GM18502 (cell line): ENCODE results near the gene RXRA.

Experiments used
- ATAC-seq: cut with Tn5 transposase; IDR thresholded peaks from one replicate; pipeline ENCODE4 v1.9.1; 2021; ENCODE audit warnings: mild to moderate bottlenecking; ENCODE audit not compliant: unreplicated experiment, poor library complexity

RXRA gene

DNA sequence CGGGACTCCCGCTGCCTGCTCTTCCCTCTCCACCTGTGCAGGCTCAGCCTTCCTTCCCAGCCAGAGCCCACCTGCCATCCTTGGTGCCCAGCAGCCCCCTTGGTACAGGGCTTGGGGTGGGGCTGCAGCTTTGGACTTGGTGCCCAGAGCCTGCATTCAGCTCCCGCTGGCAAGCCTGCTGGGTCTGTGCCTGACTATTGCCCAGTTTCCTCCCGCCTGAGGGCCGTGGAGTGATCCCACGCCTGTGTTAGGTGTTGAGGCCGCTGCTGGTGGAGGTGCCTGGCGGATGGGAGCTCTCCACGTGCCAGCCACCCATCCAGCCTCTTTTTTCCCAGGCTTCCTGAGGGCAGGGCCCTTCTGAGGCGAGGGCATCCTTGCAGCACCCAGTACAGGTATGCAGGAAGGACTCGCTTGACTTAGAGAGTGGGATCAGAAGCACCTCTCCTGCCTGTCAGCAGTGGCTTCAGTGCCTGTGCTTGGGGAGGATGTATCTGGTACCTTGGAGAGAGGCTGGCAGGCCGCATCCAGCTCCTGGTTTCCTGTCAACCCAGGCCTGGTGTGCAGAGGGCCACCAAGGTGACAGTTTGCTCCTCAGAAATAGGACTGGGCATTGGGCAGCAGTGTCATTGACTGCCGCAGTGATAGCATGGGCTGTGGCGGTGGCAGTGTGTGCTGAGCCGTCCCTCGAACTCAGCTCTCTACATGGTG, 7.8 kb downstream of the RXRA start:
- no peak for ATAC-seq

DNA sequence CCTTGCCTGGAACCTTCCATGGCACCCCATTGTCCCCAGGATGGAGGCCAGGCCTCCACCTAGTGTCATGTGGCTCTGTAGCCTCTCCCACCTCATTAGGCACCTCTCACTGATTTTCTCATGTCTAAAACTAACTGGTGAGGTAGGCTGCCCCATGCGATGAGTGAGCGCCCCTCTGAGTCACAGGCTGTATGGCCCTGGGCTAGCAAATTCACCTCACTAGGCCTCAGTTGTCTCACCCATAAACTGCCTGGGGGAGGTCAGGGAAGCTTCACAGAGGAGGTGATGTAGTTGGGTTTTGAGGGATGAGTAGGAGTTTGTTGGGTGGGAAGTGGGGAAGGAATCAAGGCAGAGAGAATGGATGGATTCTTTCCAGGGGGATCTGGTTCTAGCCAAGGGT, 8.8 kb downstream of the RXRA start:
- no peak for ATAC-seq

GRCh38 chr9:134335486-134336220, 9.4 kb downstream of the RXRA start:
- ATAC-seq, result no peak

- no peak for ATAC-seq
Measured at GRCh38 chr9:134336228-134336627, 10.0 kb downstream of the RXRA start.

DNA sequence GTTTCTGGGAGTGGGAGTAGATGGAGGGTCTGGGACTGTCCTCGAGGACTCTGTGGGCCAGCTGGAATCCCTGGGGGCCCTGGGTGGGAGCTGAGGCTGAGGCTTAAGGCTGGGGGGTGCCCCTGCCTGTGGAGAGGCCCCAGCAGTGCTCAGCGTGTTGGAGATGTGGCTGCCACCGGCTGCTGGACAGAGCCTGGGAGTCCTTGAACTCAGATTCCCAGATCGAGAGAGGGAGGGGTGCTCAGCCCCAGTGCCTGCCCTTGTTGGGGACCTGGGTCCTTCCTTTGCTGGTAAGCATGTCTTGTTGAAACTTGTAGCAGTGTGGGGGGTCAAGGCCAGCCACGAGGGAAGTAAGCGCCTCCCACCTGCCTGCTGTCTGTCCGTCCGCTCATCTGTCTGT, 10.7 kb downstream of the RXRA start:
- ATAC-seq, result no peak

DNA sequence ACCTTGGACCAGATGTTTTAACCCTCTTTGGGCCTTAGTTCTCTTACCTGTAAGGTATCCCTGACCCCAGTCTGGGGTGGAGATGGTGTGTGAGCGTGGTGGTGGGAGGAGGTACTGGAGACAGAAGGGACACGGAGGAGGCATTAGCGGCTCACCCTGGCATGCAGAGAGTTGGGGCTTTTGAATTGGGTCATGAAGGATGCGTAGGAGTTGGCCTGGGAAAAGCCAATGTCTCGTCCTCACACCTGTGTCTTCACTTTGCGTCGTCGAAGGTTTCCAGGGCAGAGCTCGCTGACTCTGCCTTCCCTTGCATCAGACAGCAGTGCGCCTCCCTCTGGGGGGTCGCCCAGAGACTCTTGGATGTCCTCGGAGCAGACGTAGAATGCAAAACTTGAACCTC, 11.2 kb downstream of the RXRA start:
- no peak for ATAC-seq

GRCh38 chr9:134338394-134339182, 12.3 kb downstream of the RXRA start:
- no peak for ATAC-seq

DNA sequence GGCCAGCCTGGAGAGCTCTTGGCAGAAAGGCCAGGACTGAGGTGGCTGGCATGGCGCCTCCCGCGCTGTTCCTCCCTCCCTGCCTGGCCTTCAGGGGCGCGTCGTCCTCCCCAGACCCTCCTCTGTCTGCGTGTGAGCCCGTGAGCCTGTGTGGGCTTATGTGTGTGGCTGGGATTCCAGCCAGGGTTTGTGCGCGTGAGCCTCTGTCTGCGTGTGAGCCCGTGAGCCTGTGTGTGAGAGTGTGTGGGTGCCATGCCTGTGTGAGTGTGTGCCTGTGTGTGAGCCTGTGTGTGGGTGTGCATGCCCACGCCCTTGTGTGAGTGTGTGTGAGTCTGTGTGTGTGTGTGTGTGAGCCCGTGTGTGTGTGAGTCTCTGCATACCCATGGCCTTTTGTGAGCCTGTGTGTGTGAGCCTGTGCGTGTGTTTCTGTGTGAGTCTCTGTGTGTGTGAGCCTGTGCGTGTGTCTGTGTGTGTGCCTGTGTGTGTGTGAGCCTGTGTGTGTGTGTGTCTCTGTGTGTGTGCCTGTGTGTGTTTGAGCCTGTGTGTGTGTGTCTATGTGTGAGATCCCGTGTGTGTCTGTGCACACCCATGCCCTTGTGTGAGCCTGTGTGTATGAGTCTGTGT, 13.0 kb downstream of the RXRA start:
- no peak for ATAC-seq

DNA sequence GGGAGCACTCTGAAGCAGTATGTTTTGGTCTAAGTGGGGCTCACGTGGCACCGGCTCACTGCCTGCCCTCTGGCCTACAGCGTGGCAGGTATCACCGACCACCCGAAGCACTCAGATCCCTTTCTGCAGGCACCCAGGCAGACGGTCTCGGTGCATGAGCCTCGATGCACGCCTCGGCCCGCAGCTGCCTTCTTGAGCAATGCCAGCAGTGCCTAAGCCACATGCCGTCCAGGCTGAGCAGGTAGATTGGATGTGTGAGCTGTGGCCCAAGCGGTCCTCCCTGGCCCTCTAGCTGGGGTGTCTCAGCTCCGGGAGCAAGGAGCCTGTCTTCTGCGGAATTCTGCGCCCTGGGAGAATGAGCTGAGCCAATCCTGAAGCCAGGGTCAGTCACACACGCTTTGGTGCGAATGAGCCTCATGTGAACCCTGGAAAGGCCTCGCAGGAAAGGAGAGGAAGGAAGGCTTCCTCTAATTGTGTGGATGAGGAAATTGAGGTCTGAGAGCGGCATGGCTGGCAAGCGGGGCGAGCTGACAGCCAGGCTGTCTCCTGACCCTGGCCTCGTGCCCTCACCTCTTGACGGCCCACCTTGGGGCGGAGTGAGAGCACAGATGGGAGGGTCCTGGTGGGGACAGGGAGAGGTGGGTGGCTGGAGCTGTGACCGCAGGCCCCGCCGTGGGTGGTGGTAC, 14.4 kb downstream of the RXRA start:
- no peak for ATAC-seq

- ATAC-seq, result no peak
Measured at GRCh38 chr9:134341306-134341705, 15.1 kb downstream of the RXRA start.

GRCh38 chr9:134341929-134342745, 15.9 kb downstream of the RXRA start:
- no peak for ATAC-seq

DNA sequence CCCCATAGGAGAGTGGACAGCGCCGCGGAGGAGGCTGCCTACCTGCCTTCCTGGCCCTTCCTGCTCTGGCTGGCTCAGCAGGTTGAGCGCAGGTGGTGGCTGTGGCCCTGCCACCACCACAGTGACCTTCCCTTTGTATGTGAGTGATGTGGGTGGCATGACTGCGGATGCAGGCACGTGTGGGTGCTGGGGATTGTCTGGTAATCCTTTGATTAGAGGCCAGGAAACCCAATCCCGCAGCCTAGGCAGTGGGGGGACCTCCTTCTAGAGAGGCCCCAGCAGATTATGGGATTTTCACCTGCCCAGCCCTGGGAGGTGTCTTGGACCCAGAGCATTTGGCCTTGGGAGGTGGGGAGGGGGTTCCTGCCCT, 16.5 kb downstream of the RXRA start:
- no peak for ATAC-seq

DNA sequence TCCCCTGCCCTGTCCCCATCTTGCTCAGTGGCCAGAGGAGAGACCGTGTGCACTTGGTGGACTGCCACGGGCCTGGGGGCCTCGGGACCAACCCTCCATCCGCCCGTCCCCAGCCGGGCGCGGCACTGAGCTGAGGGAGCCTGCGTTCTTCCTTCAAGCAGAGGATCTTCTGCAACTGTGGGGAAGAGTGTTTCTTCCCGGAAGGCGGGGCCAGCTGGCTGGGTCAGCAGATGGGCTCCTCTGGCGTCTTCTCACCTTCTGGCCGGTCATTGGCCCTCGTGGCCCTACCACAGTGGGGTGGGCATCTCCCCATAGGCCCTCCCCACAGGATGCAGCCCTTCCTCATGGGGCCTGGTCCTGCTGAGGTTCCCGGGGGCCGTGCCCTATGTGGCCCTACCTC, 17.4 kb downstream of the RXRA start:
- no peak for ATAC-seq

GRCh38 chr9:134344068-134344799, 18.0 kb downstream of the RXRA start:
- no peak for ATAC-seq

DNA sequence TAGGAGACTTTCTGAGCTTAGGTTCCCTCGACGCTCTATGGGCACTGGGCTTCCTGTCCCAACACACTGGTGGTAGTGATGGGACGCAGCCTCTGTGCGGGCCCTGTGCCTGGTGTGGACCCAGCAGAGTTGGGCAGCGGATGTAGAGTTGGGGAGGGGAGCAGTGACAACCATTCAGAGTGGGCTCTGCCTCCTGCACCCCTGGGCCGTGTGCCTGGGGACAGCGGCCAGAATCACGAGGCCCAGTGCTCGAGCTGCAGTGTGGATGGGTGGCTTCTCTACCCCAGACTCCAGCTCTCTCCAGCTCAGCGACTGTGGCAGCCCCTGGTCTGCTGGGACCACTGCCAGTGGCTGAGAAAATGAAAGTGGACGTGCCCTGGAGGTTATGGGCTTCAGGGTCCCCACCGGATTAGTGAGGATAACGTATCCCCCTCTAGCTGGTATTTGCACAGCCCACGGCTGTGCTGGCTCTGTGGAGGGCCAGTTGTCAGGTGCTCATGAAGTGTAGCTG, 18.6 kb downstream of the RXRA start:
- ATAC-seq, result no peak

GRCh38 chr9:134345737-134346136, 19.5 kb downstream of the RXRA start:
- ATAC-seq, result no peak

DNA sequence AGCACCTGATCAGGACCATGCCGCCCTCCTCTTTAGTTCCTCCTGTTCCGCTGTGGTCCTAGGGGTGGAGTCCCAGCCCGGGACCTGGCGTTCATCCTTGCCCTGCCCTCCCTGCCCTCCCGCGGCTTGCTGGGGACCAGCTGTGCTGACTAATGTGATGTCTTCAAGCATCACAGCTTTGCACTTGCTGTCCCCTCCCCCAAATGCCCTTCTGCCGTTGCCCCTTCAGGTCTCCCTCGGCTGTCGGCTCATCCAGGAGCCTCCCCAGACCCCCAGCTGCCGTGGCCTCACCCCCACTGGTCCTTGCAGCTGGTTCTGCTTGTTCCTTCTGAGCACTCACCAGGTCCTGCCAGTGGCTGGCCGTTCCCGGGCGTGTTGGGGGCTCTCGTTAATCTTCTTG, 19.9 kb downstream of the RXRA start:
- ATAC-seq, result no peak

GRCh38 chr9:134346840-134347583, 20.8 kb downstream of the RXRA start:
- ATAC-seq, result no peak
